AG04449 (cell line): ENCODE data around the gene TNS1.
A peak's percentile ranks its signal among the peaks of the same experiment; 100 is the strongest.

Experiments used
- CTCF ChIA-PET: fragments of 350-600 bp; formaldehyde crosslinking; extraction: SDS; loops from one replicate; lab custom pipeline; 2021; ENCODE audit warnings: antibody characterized with exemption; lab: Yijun Ruan, JAX
- POLR2A ChIA-PET: fragments of 400-600, 350-600 bp; formaldehyde crosslinking; extraction: SDS; loops from one replicate; lab custom pipeline; 2020; ENCODE audit warnings: antibody characterized with exemption, inconsistent platforms; lab: Yijun Ruan, JAX
- DNase-seq: peaks from one replicate; pipeline ENCODE4 v3.0.0-alpha.2; 2010; ENCODE audit warnings: low read depth, low spot score
- H3K4me3 ChIP-seq: 2 replicates; pipeline ENCODE4 v1.5.1; 2011; ENCODE audit warnings: low read depth, mild to moderate bottlenecking, control low read depth, low read length
- TF ChIP-seq, protein P1 (sequence below): IDR thresholded peaks from one replicate; pipeline ENCODE4 v1.5.1; 2011; ENCODE audit warnings: mild to moderate bottlenecking, moderate library complexity, low read length, control low read depth, inconsistent platforms; ENCODE audit not compliant: insufficient read depth; ENCODE audit errors: missing control alignments

TNS1 gene

DNA sequence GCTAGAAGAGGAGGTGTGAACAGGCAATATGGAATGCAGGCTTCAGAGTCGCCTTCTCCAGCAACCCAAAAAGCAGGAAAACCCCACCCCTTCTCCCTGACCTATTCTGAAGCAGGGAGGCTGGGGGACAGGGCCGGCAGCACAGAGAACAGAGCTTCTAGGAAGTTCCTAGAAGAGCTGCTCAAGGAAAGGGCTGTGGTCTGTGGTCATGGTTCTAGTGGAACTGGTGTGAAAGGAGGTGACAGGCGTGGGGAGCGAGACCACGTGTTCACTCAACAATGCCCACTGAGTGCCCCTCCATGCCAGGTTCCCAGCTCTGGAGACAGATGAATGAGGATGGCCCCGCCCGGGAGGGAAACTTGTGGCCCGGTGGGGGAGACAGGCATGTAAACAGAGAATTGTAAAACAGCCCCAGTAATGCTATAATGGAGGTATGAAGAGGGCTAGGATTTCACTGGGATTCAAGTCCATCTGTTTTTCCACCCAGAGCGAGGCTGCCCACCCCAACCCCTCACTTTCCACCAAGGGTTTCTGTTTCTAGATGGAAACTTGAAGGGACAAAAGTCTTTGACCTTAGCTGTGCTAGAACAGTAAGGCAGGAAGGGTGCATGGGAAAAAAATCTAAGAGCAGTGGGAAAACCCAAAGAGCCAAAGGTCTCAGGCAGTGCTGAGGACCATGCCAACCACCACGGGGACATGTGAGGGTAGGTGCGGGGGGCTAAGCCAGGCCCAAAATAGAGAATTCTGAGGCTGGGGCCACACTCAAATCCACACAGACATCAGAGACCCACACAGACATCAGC is 71.8 kb downstream of the TNS1 start:
- POLR2A ChIA-PET = interaction anchor here (0.6 to 2.3 kb wide), 4 partner anchors 10 to 79 kb away, joined by 3 to 12 read pairs (median 6); no protein-coding TSS in a partner anchor
- TF ChIP-seq, protein P1, sequence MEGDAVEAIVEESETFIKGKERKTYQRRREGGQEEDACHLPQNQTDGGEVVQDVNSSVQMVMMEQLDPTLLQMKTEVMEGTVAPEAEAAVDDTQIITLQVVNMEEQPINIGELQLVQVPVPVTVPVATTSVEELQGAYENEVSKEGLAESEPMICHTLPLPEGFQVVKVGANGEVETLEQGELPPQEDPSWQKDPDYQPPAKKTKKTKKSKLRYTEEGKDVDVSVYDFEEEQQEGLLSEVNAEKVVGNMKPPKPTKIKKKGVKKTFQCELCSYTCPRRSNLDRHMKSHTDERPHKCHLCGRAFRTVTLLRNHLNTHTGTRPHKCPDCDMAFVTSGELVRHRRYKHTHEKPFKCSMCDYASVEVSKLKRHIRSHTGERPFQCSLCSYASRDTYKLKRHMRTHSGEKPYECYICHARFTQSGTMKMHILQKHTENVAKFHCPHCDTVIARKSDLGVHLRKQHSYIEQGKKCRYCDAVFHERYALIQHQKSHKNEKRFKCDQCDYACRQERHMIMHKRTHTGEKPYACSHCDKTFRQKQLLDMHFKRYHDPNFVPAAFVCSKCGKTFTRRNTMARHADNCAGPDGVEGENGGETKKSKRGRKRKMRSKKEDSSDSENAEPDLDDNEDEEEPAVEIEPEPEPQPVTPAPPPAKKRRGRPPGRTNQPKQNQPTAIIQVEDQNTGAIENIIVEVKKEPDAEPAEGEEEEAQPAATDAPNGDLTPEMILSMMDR = no peak

DNA sequence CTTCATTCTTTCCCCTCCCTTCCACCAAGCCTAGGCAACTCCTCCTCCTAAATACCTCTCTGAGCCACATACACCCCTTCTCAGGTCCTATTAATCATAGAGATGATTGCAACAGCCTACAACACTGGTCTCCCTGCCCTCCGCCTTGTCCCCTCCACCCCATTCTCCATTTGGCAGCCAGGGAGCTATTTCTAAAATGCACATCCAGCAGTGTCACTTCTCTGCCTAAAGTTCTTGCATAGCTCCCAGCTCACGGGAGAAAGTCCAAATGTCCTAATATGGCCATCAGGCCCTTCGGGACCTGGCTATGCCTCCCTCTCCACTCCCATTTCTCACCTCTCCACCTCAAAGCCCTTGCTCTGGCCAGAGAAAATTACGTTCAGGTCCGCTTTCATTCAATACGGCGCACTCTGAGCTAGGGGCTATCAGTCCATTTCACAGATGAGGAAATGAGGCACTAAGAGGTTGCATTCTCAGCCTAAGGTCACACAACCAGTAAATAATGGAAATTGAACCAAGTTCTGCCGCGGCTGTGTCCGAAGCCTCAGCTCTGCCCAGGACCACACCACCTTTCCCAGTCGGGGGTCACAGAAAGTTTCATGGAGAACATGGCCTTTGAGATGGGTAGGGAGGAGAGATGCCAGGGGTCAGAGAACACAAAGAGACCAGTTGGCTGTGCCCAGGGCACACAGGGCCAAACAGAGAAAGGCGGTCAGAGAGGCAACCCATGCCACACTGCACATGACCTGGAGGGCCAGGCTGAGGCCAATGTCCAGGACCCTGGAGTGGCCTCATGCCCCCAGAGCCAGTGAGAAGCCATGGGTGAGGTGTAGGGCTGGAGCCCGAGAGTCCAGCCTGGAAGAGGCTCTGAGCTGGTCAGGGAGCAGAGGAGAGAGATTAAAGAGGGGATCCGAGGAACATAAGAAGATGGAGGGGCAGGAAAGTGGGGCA is 72.8 kb downstream of the TNS1 start:
- DNase-seq = peak; percentile 77
- TF ChIP-seq, protein P1 = no peak
- CTCF ChIA-PET = interaction anchor here (0.8 to 4.1 kb wide), 9 partner anchors 8 to 139 kb away, joined by 3 to 20 read pairs (median 4); partner anchors contain the start of gene RUFY4
- POLR2A ChIA-PET = interaction anchor here (0.6 to 2.3 kb wide), 7 partner anchors 9 to 500 kb away, joined by 3 to 12 read pairs (median 3); partner anchors contain the start of gene TNS1
- H3K4me3 ChIP-seq = no peak overlapping the region

More for the DNA sequence above, 71.8 kb downstream of the TNS1 start:
- H3K4me3 ChIP-seq = no peak overlapping the region
- CTCF ChIA-PET = interaction anchor here (0.7 to 4.1 kb wide), 11 partner anchors 8 to 57 kb away, joined by 3 to 36 read pairs (median 5); no protein-coding TSS in a partner anchor
- DNase-seq = no peak

DNA sequence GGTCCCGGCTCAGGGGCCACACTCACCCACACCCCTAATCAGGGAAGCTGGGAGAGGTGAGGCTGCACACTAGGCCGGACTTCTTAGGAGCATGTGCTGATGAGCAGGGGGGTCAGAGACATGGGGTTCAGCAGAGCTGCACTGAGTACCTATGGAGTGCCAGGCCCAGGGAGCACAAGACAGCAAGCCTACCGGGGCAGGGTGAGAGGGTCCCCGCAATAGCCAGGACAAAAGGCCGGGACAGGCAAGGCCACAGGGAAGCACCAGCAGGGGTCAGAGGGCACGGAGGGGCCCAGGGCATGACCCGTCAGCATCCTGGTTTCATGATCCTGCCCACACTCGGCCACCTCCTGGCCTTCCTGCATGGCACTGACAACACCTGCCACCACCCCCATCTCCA is 73.5 kb downstream of the TNS1 start:
- H3K4me3 ChIP-seq = no peak overlapping the region
- ChIA-PET POLR2A (interaction anchor here (0.6 to 2.3 kb wide), 5 partner anchors 9 to 501 kb away, joined by 3 to 12 read pairs (median 3); partner anchors contain the start of gene TNS1), CTCF (interaction anchor here (1.0 to 2.1 kb wide), 2 partner anchors 42 to 104 kb away, joined by 4 to 6 read pairs; no protein-coding TSS in a partner anchor)
- TF ChIP-seq, protein P1 = no peak
- no peak for DNase-seq

DNA sequence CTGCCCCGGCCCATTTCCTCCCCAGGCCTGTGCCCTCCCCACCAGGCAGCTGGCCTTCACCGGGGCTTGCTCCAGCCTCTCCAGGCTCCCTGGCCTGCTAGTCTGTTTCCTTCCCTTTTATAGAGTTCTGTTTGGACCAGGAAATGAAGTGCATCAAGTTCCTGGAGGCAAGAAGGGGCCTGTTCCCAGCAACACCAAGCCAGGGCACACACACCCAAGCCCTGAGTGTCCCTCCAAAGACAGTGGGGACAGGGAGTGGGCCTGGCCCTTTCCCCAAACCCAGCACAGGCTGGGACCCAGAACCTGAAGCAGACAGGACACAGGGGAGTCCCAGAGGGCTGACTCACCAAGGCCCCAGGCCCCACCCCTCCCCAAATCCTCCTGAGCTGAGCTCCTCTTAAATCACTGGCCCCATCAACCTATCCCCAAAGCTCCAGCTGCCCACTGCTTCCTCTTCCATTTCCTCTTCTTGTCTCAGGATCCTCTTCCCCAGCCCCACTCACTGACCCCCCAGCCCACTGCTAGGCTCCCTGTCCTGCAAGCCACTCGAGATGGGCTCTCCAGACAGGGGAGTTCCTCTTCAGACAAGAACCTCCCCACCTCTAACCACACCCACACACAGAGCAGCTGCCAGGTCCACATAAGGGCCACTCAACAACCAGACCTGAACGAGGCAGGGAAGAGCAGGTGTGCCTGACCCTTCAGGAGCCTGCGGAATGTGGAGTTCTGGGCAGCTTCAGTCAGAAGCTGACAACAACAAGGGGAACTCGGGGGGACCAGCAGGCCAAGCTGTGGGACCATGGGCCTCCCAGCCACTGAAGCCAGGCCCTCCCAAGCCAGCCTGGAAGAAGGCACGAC is 74.2 kb downstream of the TNS1 start:
- DNase-seq = no peak
- TF ChIP-seq, protein P1 = no peak
- POLR2A ChIA-PET = interaction anchor here (1.2 to 2.3 kb wide), 3 partner anchors 8 to 74 kb away, joined by 3 to 12 read pairs (median 8); partner anchors contain the start of gene TNS1
- CTCF ChIA-PET = interaction anchor here (0.6 to 2.1 kb wide), 3 partner anchors 29 to 105 kb away, joined by 3 to 6 read pairs (median 4); no protein-coding TSS in a partner anchor
- no peak overlapping the region for H3K4me3 ChIP-seq

DNA sequence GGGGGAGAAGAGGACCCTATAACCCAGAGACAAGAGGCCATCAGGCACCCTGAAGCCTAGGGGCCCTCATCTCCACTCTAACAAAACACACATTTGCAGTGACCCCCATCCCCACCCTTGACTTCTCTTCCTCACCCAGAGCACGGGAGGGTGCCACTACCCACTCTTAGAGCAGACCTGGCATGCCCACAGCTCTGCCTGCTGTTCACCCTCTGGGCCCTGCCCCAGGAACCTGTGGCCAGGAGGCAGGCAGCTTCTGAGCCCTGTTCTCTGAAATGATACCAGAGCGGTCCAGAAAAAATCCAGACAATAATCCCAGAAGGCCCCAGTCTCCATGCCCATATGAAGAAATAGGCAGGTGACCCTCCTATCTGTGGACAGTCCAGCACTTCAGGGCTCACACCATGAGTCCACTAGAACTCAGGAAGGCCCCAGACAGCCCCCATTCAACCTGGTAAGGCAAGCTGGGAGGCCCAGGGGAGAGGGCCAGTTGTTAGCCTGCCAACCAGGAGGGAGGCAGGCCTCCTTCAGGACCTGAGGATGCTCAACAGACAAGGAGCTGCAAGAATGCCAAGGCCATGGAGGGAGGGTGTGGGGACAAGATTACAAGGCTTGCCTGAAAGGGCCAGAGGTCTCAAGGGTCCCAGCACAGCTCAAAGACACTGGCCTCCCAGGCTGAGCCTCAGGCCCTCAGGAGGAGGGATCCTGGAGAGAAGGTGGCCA is 75.0 kb downstream of the TNS1 start:
- ChIA-PET CTCF (interaction anchor here (0.6 to 2.1 kb wide), 3 partner anchors 28 to 62 kb away, joined by 3 to 6 read pairs (median 5); no protein-coding TSS in a partner anchor), POLR2A (no interaction called here)
- no peak for DNase-seq
- TF ChIP-seq, protein P1 = no peak
- no peak overlapping the region for H3K4me3 ChIP-seq
